GM21360 (cell line): Measurements from ENCODE around the gene ELOVL2.

Experiments used
- ATAC-seq: cut with Tn5 transposase; IDR thresholded peaks from one replicate; pipeline ENCODE4 v1.9.1; 2021; ENCODE audit warnings: mild to moderate bottlenecking, moderate library complexity; ENCODE audit not compliant: unreplicated experiment

Gene ELOVL2

GRCh38 chr6:11058406-11058805 is 14.3 kb upstream of the ELOVL2 start:
- ATAC-seq: no peak

- no peak for ATAC-seq
Measured at GRCh38 chr6:11056871-11057270, 12.8 kb upstream of the ELOVL2 start.

GRCh38 chr6:11055127-11055627 is 11.1 kb upstream of the ELOVL2 start:
- no peak for ATAC-seq

GRCh38 chr6:11054722-11055121 is 10.6 kb upstream of the ELOVL2 start:
- ATAC-seq: no peak

- no peak for ATAC-seq
Measured at GRCh38 chr6:11053307-11053706, 9.2 kb upstream of the ELOVL2 start.

GRCh38 chr6:11050731-11051130 is 6.6 kb upstream of the ELOVL2 start:
- no peak for ATAC-seq

- ATAC-seq: no peak
Measured at GRCh38 chr6:11044712-11045167, 635 bp upstream of the ELOVL2 start.

- ATAC-seq: peak; percentile 22
Measured at GRCh38 chr6:11043378-11043960, 636 bp downstream of the ELOVL2 start.

GRCh38 chr6:11042750-11043377 is 1.2 kb downstream of the ELOVL2 start:
- ATAC-seq: no peak

- no peak for ATAC-seq
Measured at GRCh38 chr6:11042025-11042749, 1.9 kb downstream of the ELOVL2 start.

- no peak for ATAC-seq
Measured at GRCh38 chr6:11040134-11040533, 4.0 kb downstream of the ELOVL2 start.

- ATAC-seq: no peak
Measured at GRCh38 chr6:11039040-11039439, 5.1 kb downstream of the ELOVL2 start.

GRCh38 chr6:11036977-11037430 is 7.1 kb downstream of the ELOVL2 start:
- ATAC-seq: no peak

GRCh38 chr6:11036351-11036740 is 7.8 kb downstream of the ELOVL2 start:
- no peak for ATAC-seq

- no peak for ATAC-seq
Measured at GRCh38 chr6:11035616-11036350, 8.3 kb downstream of the ELOVL2 start.

GRCh38 chr6:11033825-11034224 is 10.3 kb downstream of the ELOVL2 start:
- ATAC-seq: no peak

- no peak for ATAC-seq
Measured at GRCh38 chr6:11030904-11031303, 13.2 kb downstream of the ELOVL2 start.

- no peak for ATAC-seq
Measured at GRCh38 chr6:11028959-11029358, 15.1 kb downstream of the ELOVL2 start.

GRCh38 chr6:11027565-11028110 is 16.5 kb downstream of the ELOVL2 start:
- ATAC-seq: no peak

- peak; percentile 89 for ATAC-seq
Measured at GRCh38 chr6:11025921-11026635, 18.0 kb downstream of the ELOVL2 start.
